Spleen (tissue), 11 donors: Measurements from ENCODE around the gene AIM2. TPM values are rescaled to one million over a fixed set of nuclear protein-coding genes. Genes with fewer than 3 reads are reported as not detected.

Source experiments
- DNase-seq: peaks from one replicate; pipeline ENCODE4 v3.0.0-alpha.2; 2020
- H3K27ac ChIP-seq, 8 donors: fragments of 200-600 bp; sonication (generic) in 7 of 8; 1 replicate in 4 of 8; 2 replicates in 4 of 8; pipeline versions ENCODE4 v1.5.0 to v1.8.0; 2016 to 2021; ENCODE audit warnings: inconsistent platforms in 4 of 8, mild to moderate bottlenecking in 4 of 8, moderate library complexity in 1 of 8
- H3K27me3 ChIP-seq, 7 donors: fragments of 200-600 bp; sonication (generic) in 6 of 7; replicated peaks in 1 of 7; 1 replicate in 4 of 7; 2 replicates in 3 of 7; pipeline versions ENCODE4 v1.5.0 to v1.8.0; 2016 to 2021; ENCODE audit warnings: inconsistent platforms in 3 of 7, mild to moderate bottlenecking in 1 of 7
- H3K36me3 ChIP-seq, 6 donors: fragments of 200-600 bp; sonication (generic) in 5 of 6; 1 replicate in 4 of 6; 2 replicates in 2 of 6; pipeline versions ENCODE4 v1.5.0 to v1.8.0; 2016 to 2021; ENCODE audit warnings: inconsistent platforms in 2 of 6
- H3K4me1 ChIP-seq, 6 donors: fragments of 200-600 bp; sonication (generic) in 5 of 6; 1 replicate in 3 of 6; 2 replicates in 3 of 6; pipeline versions ENCODE4 v1.5.0 to v1.8.0; 2016 to 2021; ENCODE audit warnings: inconsistent platforms in 3 of 6
- H3K4me3 ChIP-seq, 8 donors: fragments of 200-600 bp; sonication (generic) in 7 of 8; 1 replicate in 4 of 8; 2 replicates in 4 of 8; pipeline versions ENCODE4 v1.5.0 to v1.8.0; 2016 to 2021; ENCODE audit warnings: inconsistent platforms in 4 of 8, mild to moderate bottlenecking in 4 of 8, moderate library complexity in 2 of 8
- H3K9me3 ChIP-seq, 8 donors: fragments of 200-600 bp; sonication (generic) in 7 of 8; 1 replicate in 4 of 8; 2 replicates in 4 of 8; pipeline versions ENCODE4 v1.5.0 to v1.8.0; 2016 to 2021; ENCODE audit warnings: inconsistent platforms in 4 of 8
- POLR2A ChIP-seq, 3 donors: fragments of 450-650 bp; IDR thresholded peaks; one replicate each; pipeline ENCODE4 v1.5.1; 2017; ENCODE audit warnings: antibody characterized with exemption in 3 of 3, mild to moderate bottlenecking in 1 of 3
- POLR2AphosphoS5 ChIP-seq, 3 donors: sonication (generic); formaldehyde crosslinking; IDR thresholded peaks; one replicate each; pipeline ENCODE4 v1.5.1; 2017; ENCODE audit warnings: antibody characterized with exemption in 3 of 3
- WGBS, 5 donors: extraction: QIAGEN DNeasy Blood & Tissue Kit in 3 of 5; methylation state at CpG; one replicate each; pipeline versions ENCODE4 v1.1.5 to v1.1.7; 2013 to 2018; 5-methylcytosine and 5-hydroxymethylcytosine counted together
- intact Hi-C: fragments of 100-400 bp; cut with DNase I; formaldehyde crosslinking; loops from one replicate; pipeline ENCODE4 v1.15.0; 2023; ENCODE audit warnings: low total_unique reads
- polyA plus RNA-seq, 3 donors: library from polyadenylated mRNA; stranded (reverse); fragments of 200-250 nt; gene quantifications; one replicate each; pipeline ENCODE4 v1.2.1, GENCODE V29; 2013
- total RNA-seq, 7 donors: library from RNA; depleted of rRNA in 3 of 7; stranded (reverse); fragments of >200 nt in 3 of 7; fragmentation: NEBNext Ultra II Directional in 4 of 7; extraction: Animal tissue kit (Norgen Biotek cat#: 25700) in 4 of 7; gene quantifications; one replicate each; pipeline versions ENCODE4 v1.1.0 to v1.2.1, GENCODE V29; 2016 to 2021
- TF ChIP-seq, protein P1 (sequence below), 11 experiments: fragments of 200-600 bp in 7 of 11; fragments of 450-650 bp in 4 of 11; sonication (generic) in 4 of 11; IDR thresholded peaks in 8 of 11; conservative IDR thresholded peaks in 3 of 11; 1 replicate in 7 of 11; 2 replicates in 4 of 11; pipeline versions ENCODE4 v1.4.0 to v1.8.0; 2016 to 2021; ENCODE audit warnings: antibody characterized with exemption in 11 of 11, inconsistent platforms in 4 of 11, mild to moderate bottlenecking in 1 of 11
- donor health status: healthy with polysubstance abuse.
- donor health status: DM: no; HTN: no; CAD: no; lungs with moderate emphysema.
- donor health status: DM: no; HTN: no; CAD: no.
- donor health status: Bipolar disorder and iron deficiency.
- donor health status: healthy.
- donor health status: DM: no; HTN: no; CAD: no.
- donor health status: DM: yes; HTN: yes; CAD: no.

AIM2 gene
- total and polyA plus RNA-seq, 10 donors, result 26.2 to 73.9 (median 40.0) TPM

DNA sequence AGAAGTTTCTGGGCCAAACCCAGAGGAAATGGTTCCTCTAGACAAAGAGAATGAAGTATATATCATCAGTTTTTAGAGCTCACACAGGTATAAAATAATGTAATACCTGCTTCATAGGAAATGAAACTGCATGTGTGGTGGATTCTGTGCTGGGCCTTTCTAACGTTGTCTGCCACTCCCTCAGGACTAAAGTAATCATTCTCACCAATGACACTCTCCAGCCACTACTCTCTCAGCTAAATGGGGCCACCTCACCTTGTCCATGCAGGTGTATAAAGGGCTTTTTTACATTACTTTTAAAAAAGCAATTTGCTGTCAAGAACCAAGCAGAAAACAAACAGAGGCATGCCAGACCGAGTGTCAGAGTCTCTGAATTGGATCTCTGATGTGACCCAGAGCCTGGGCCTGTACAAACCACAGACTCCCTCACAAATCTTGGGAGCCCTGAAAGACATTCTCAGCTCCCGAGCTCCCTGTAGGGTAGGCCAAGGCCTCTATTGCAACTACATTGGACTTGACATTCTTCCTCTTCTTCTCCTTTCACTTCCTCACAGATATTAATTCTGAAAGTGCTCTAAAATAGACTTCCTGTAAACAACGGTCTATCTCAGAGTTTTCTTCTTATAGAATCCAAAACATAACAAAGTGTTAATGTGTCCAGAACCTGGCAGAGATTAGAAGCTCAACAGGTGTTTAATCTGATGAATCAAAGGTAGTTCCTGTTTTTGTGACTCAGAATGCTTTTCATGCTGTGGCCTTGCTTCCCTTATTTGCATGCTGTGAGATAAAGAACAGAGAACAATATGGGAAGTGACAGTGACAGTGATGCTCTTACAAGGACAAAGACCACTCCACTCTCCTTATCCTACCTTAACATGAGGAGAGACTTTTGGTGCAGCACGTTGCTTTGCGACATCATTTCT, 8.6 kb downstream of the AIM2 start:
- peak overlapping the region; percentile 78 to 93 (median 88) for H3K27ac ChIP-seq
- peak; percentile 72 for DNase-seq
- 14 to 20% (median 19%) methylated on average over 6 of the region's 6 CpGs for WGBS, 5 donors
- H3K4me3 ChIP-seq, result peak overlapping the region in 2 of 8 donors; percentile 13 to 33
- H3K36me3 ChIP-seq, result peaks cover 0 to 59% (median 3%) of the 10 kb centered on the region in 6 donors
- no peaks in the 10 kb centered on the region for H3K27me3 ChIP-seq
- intact Hi-C loops, result loop anchor here (10.0 kb wide), 1 partner anchor 53 kb away; no protein-coding TSS in a partner anchor
- H3K4me1 ChIP-seq, result peaks cover 39 to 74% (median 70%) of the 10 kb centered on the region in 6 donors
- TF ChIP-seq POLR2A (IDR thresholded peaks at IDR 0.05) (peak in 2 of 3 donors; percentile 38 to 63), POLR2AphosphoS5 (IDR thresholded peaks at IDR 0.05) (peak in 1 of 3 donors; percentile 90)
- TF ChIP-seq, protein P1, sequence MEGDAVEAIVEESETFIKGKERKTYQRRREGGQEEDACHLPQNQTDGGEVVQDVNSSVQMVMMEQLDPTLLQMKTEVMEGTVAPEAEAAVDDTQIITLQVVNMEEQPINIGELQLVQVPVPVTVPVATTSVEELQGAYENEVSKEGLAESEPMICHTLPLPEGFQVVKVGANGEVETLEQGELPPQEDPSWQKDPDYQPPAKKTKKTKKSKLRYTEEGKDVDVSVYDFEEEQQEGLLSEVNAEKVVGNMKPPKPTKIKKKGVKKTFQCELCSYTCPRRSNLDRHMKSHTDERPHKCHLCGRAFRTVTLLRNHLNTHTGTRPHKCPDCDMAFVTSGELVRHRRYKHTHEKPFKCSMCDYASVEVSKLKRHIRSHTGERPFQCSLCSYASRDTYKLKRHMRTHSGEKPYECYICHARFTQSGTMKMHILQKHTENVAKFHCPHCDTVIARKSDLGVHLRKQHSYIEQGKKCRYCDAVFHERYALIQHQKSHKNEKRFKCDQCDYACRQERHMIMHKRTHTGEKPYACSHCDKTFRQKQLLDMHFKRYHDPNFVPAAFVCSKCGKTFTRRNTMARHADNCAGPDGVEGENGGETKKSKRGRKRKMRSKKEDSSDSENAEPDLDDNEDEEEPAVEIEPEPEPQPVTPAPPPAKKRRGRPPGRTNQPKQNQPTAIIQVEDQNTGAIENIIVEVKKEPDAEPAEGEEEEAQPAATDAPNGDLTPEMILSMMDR (IDR thresholded peaks at IDR 0.05 in 8 of 11, conservative IDR thresholded peaks at IDR 0.05 in 3 of 11), result no peak
- no peaks in the 10 kb centered on the region for H3K9me3 ChIP-seq

DNA sequence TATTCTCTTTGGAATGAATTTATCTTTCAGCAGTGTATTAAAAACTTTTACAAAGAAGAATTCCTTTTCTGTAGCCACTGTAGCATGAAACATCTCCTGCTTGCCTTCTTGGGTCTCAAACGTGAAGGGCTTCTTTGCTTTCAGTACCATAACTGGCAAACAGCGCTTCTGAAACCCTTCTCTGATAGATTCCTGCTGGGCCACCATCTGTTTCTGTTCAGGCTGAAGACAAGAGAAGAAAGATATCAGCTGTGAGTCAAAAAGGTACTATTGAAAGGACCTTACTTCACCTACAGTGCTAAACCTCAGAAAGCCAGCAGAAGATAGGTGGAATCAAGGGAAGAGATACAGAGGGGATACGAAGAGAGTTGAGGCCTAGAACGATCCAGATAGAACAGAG, 10.5 kb downstream of the AIM2 start:
- TF ChIP-seq, protein P1 (IDR thresholded peaks at IDR 0.05 in 8 of 11, conservative IDR thresholded peaks at IDR 0.05 in 3 of 11), result no peak
- TF ChIP-seq POLR2A (IDR thresholded peaks at IDR 0.05) (no peak), POLR2AphosphoS5 (IDR thresholded peaks at IDR 0.05) (no peak)
- Histone ChIP-seq H3K36me3 (peaks cover 0 to 63% (median 5%) of the 10 kb centered on the region in 6 donors), H3K27me3 (no peaks in the 10 kb centered on the region), H3K27ac (peak overlapping the region; percentile 78 to 93 (median 88)), H3K9me3 (no peaks in the 10 kb centered on the region), H3K4me1 (peaks cover 28 to 62% (median 53%) of the 10 kb centered on the region in 6 donors), H3K4me3 (no peak overlapping the region)
- intact Hi-C loops, result loop anchor here (10.0 kb wide), 1 partner anchor 51 kb away; no protein-coding TSS in a partner anchor
- DNase-seq, result no peak
- 85 to 90% (median 88%) methylated on average over 4 of the region's 4 CpGs for WGBS, 5 donors

DNA sequence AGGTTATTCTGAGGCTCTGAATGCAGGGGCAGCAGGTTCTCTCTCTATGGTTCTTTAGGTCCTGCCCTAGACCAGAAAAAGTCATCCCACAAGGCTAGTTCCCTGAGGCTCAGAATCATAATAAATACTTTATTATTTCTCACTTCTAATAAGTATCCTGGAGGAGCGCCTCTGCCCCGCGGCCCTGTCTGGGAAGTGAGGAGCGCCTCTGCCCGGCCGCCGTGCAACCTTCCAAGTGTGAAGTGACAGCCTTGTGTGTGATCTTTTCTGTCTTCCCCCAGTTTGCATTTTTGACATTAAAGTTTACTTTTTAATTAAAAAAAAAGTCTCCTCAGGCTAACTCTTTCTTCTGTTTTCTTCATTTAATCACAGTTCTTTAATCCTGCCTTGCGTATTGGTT, 11.5 kb downstream of the AIM2 start:
- 96 to 99% (median 97%) methylated on average over 8 of the region's 8 CpGs for WGBS, 5 donors
- TF ChIP-seq, protein P1 (IDR thresholded peaks at IDR 0.05 in 8 of 11, conservative IDR thresholded peaks at IDR 0.05 in 3 of 11), result no peak
- TF ChIP-seq POLR2A (IDR thresholded peaks at IDR 0.05), result no peak
- peak in 1 of 3 donors; percentile 21 for TF ChIP-seq POLR2AphosphoS5 (IDR thresholded peaks at IDR 0.05)
- intact Hi-C loops, result loop anchor here (10.0 kb wide), 1 partner anchor 50 kb away; no protein-coding TSS in a partner anchor
- Histone ChIP-seq H3K9me3 (no peaks in the 10 kb centered on the region), H3K36me3 (peaks cover 0 to 63% (median 5%) of the 10 kb centered on the region in 6 donors), H3K4me1 (peaks cover 26 to 62% (median 43%) of the 10 kb centered on the region in 6 donors), H3K4me3 (no peak overlapping the region), H3K27ac (peak overlapping the region in 3 of 8 donors; percentile 36 to 93 (median 87)), H3K27me3 (no peaks in the 10 kb centered on the region)
- no peak for DNase-seq

DNA sequence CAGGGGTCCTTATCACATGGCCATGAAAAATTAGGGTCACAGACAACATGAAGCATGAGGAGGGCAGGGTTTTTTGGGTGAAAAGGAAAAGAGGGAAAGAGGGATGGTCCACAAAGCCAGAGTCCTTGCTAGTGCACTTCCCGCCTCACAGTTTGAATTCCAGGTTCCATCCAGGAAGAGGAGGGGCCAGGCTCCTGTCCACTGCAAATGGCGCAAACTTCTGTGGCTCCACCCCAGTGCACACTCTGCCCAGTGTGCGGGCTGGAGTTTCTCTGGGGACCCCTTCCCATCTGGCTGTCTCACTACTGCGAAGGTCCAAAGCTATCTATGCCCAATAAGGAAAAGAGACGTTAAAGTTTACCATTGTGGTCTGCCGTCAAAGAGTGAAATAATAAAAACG, 17.8 kb downstream of the AIM2 start:
- H3K27me3 ChIP-seq, result no peaks in the 10 kb centered on the region
- H3K4me3 ChIP-seq, result no peak overlapping the region
- no peaks in the 10 kb centered on the region for H3K9me3 ChIP-seq
- peak overlapping the region in 1 of 8 donors; percentile 64 for H3K27ac ChIP-seq
- TF ChIP-seq POLR2A (IDR thresholded peaks at IDR 0.05), result no peak
- peak; percentile 8 to 19 (median 12) for TF ChIP-seq POLR2AphosphoS5 (IDR thresholded peaks at IDR 0.05)
- no peak for DNase-seq
- peaks cover 0 to 66% (median 27%) of the 10 kb centered on the region in 6 donors for H3K4me1 ChIP-seq
- peaks cover 3 to 98% (median 32%) of the 10 kb centered on the region in 6 donors for H3K36me3 ChIP-seq
- WGBS, 5 donors, result 89 to 93% (median 92%) methylated on average over 7 of the region's 7 CpGs
- intact Hi-C loops, result no loop called here
